CD4-positive, alpha-beta T cell treated with Interleukin-17A for 4 hours (primary cell): Measurements from ENCODE around the gene ST8SIA1.

ENCODE experiments used
- DNase-seq: peaks from one replicate; pipeline ENCODE4 v3.0.0-alpha.2; 2020; ENCODE audit warnings: mixed read lengths

ST8SIA1 gene

GRCh38 chr12:22276867-22277266, 57.6 kb downstream of the ST8SIA1 start:
- DNase-seq, result no peak

GRCh38 chr12:22276313-22276712, 58.2 kb downstream of the ST8SIA1 start:
- no peak for DNase-seq

DNA sequence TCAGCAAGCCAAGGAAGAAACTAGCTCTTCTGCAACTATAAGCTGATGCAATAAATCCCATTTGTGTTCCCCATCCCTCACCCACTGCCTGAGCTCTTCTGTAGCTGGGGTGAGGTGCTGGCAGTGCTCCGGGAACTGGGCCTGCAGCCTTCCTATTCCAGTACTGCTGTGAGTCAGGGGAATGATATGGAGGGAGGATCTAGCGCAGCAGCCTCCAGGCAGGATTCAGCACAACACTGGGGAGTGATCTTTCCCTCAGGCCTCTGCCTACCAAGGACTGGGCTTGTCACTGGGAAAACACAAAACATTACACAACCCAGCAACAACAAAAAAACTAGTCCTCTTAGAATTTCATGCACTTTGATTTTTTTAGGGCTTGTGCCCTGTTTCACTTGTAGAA, 58.7 kb downstream of the ST8SIA1 start:
- no peak for DNase-seq

GRCh38 chr12:22272335-22273151, 62.0 kb downstream of the ST8SIA1 start:
- no peak for DNase-seq

GRCh38 chr12:22271023-22271422, 63.5 kb downstream of the ST8SIA1 start:
- DNase-seq, result no peak

- DNase-seq, result no peak
Measured at GRCh38 chr12:22268973-22269372, 65.5 kb downstream of the ST8SIA1 start.

- no peak for DNase-seq
Measured at GRCh38 chr12:22268406-22268805, 66.1 kb downstream of the ST8SIA1 start.

DNA sequence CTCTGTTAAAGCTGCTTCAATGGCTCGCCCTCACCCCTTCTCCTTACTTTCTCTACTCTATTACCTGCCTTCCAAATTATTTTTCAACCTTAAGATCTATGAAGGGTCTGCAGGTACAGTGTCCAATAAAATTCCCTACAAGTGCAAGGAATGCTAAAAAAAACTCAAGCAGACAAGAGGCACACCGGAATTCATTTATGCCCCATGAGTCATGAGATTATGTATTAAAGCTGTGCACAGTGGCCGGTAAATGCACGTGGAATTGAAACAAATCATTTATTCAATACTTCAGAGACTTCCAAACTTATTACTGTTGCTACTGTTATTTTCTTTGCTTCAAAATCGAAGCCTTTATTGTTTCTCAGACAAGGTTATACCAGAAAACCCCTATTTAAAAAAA, 68.4 kb downstream of the ST8SIA1 start:
- no peak for DNase-seq

- DNase-seq, result no peak
Measured at GRCh38 chr12:22264380-22264779, 70.1 kb downstream of the ST8SIA1 start.

- DNase-seq, result no peak
Measured at GRCh38 chr12:22262309-22262708, 72.2 kb downstream of the ST8SIA1 start.

DNA sequence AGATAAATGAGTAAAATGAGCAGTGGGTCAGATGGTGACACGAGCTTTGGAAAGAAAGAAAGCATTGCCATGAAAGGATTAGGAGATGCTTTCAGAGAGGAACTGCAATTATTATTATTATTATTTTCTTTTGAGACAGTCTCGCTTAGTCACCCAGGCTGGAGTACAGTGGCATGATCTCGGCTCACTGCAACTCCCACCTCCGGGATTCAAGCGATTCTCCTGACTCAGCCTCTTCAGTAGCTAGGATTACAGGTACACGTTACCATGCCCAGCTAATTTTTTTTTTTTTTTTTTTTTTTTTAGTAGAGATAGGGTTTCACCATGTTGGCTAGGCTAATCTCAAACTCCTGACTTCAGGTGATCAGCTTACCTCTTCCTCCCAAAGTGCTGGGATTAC, 77.4 kb downstream of the ST8SIA1 start:
- DNase-seq, result no peak

- no peak for DNase-seq
Measured at GRCh38 chr12:22256605-22257004, 77.9 kb downstream of the ST8SIA1 start.

- DNase-seq, result no peak
Measured at GRCh38 chr12:22256041-22256441, 78.5 kb downstream of the ST8SIA1 start.

DNA sequence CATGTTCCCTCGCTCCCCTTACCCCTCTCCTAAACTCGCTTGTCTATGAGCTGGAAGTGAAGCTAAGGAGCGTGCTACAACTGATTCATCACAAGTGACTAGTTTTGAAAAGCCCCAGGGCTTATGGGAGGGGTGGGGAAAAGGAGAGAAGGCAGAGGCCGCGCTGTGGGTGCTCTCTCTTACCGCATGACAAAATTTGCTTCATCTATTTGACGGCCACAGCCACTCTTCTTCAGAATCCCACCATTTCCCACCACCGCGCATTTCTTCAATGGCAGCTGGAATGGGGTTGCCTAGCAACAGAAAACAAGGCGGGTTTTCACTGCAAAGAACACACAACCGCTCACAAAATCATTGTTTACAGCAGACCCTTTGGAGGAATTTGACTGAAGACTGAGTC, 79.4 kb downstream of the ST8SIA1 start:
- no peak for DNase-seq

- no peak for DNase-seq
Measured at GRCh38 chr12:22254478-22254877, 80.0 kb downstream of the ST8SIA1 start.

GRCh38 chr12:22252057-22252456, 82.5 kb downstream of the ST8SIA1 start:
- no peak for DNase-seq

- DNase-seq, result no peak
Measured at GRCh38 chr12:22250762-22251161, 83.7 kb downstream of the ST8SIA1 start.

- no peak for DNase-seq
Measured at GRCh38 chr12:22248571-22249115, 85.9 kb downstream of the ST8SIA1 start.

DNA sequence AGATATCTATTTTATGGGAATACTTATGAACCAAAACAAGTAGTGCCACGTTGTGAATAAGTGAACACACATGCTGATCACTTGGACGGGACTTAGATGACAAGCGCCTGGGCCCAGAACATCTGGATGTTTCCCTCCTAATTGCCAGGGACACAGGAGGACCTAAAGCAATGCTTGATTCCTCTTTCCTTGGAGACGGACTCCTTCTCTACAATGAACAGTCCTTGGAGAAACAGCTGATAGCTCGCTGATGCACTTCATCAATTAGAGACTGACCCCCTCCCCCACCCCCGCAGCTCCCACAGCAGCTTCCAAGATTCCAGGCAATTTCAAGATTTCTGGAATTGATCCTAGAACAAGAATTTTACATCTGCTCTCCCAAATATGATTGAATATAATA, 86.4 kb downstream of the ST8SIA1 start:
- no peak for DNase-seq

GRCh38 chr12:22246217-22246846, 88.2 kb downstream of the ST8SIA1 start:
- no peak for DNase-seq

DNA sequence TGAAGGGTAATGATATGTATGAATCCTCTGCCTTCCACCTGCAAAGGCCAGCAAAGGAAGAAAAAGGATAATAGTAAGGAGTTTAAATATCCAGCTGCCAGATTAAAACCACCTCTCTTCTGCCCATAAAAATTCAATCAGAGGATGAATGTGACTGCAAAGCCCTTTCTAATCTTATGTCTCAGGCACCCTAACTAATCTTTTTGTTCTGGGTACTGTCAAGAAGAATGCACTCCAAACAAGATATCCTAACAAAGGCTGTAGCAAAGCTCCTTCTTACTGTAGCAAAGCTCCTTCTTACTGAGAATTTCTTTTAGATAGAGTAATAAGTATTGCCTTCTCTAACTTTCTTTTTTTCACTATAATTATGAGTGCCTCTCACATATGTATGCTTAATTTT, 91.8 kb downstream of the ST8SIA1 start:
- no peak for DNase-seq

DNA sequence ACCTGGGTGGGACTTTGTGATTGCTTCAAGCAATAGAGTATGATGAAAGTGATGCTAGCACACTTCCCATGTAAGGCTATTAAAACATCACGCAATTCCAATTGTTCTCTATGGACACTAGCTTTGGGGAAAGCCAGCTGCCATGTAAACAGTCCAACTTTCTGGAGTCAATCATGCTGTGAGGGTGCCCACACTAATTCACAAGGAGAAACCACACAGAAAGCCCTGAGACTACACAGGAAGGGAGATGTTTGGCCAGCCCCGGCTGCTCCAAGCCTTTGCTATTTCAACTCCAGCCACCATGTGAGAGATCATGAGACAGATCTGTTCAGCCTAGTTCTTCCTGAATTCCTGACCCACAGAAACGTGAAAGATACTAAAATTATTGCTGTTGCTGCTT, 96.3 kb downstream of the ST8SIA1 start:
- no peak for DNase-seq

GRCh38 chr12:22234561-22234960, 99.9 kb downstream of the ST8SIA1 start:
- DNase-seq, result no peak

DNA sequence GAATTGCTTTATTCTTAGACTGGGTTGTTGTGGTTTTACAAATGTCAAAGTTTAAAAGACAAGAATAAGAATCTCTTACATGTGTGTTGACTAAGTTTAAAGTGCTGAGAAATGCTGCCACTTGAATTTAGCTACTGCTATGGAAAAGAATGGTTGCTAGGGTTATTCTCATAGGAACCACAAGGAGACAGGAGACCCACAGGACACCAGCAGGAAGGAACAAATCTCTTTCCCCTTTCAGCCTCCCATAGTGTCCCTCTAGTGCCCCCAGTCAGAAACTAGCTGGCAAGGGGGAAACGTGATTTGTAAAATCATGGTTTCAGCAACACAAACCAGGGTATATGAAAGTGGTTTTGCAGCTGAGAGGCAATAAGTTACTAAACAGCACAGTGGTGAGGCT, 102.7 kb downstream of the ST8SIA1 start:
- DNase-seq, result no peak
